GM23248 (cell line): ENCODE data around the gene IRF9. TPM values are rescaled to one million over a fixed set of nuclear protein-coding genes. Genes with fewer than 3 reads are reported as not detected.

Experiments used
- DNase-seq: peaks from one replicate; pipeline ENCODE4 v3.0.0-alpha.2; 2015
- H2AFZ ChIP-seq: fragments of 200-600 bp; sonication (generic); 2 replicates; pipeline ENCODE4 v1.6.1; 2016; ENCODE audit warnings: antibody characterized with exemption
- H3F3A ChIP-seq: fragments of 200-600 bp; sonication (generic); 2 replicates; pipeline ENCODE4 v1.6.1; 2016; ENCODE audit warnings: mild to moderate bottlenecking, antibody characterized with exemption, mixed run types; ENCODE audit not compliant: insufficient read depth
- H3K27ac ChIP-seq: fragments of 200-600 bp; sonication (generic); 2 replicates; pipeline ENCODE4 v1.5.1; 2016; ENCODE audit warnings: mild to moderate bottlenecking
- H3K27me3 ChIP-seq: fragments of 200-600 bp; sonication (generic); replicated peaks from 2 replicates; pipeline ENCODE4 v1.6.1; 2016; ENCODE audit warnings: mild to moderate bottlenecking; ENCODE audit not compliant: insufficient read depth
- H3K36me3 ChIP-seq: fragments of 200-600 bp; sonication (generic); 2 replicates; pipeline ENCODE4 v1.6.1; 2016; ENCODE audit warnings: low read depth, mild to moderate bottlenecking
- H3K4me1 ChIP-seq: fragments of 200-600 bp; sonication (generic); 2 replicates; pipeline ENCODE4 v1.6.1; 2016; ENCODE audit warnings: mild to moderate bottlenecking; ENCODE audit not compliant: insufficient read depth
- H3K4me2 ChIP-seq: fragments of 200-600 bp; sonication (generic); one replicate; pipeline ENCODE4 v1.6.1; 2016; ENCODE audit warnings: mild to moderate bottlenecking; ENCODE audit not compliant: unreplicated experiment
- H3K4me3 ChIP-seq: fragments of 200-600 bp; sonication (generic); 2 replicates; pipeline ENCODE4 v1.5.1; 2016; ENCODE audit warnings: mild to moderate bottlenecking
- H3K79me2 ChIP-seq: fragments of 200-600 bp; sonication (generic); 2 replicates; pipeline ENCODE4 v1.6.1; 2016; ENCODE audit warnings: mild to moderate bottlenecking; ENCODE audit not compliant: insufficient read depth
- H3K9ac ChIP-seq: fragments of 200-600 bp; sonication (generic); 2 replicates; pipeline ENCODE4 v1.6.1; 2016; ENCODE audit warnings: mild to moderate bottlenecking
- H3K9me2 ChIP-seq: fragments of 200-600 bp; sonication (generic); 2 replicates; pipeline ENCODE4 v1.6.1; 2016; ENCODE audit warnings: mixed run types, mild to moderate bottlenecking, moderate library complexity; ENCODE audit not compliant: insufficient read depth
- H3K9me3 ChIP-seq: fragments of 200-600 bp; sonication (generic); one replicate; pipeline ENCODE4 v1.6.1; 2017; ENCODE audit warnings: low read depth
- H4K20me1 ChIP-seq: fragments of 200-600 bp; sonication (generic); 2 replicates; pipeline ENCODE4 v1.6.0; 2016; ENCODE audit not compliant: insufficient read depth
- EZH2 ChIP-seq: fragments of 200-600 bp; sonication (generic); IDR thresholded peaks from 2 replicates; pipeline ENCODE4 v1.6.1; 2018; ENCODE audit warnings: antibody characterized with exemption, mild to moderate bottlenecking; ENCODE audit not compliant: insufficient read depth, poor library complexity, severe bottlenecking
- EZH2phosphoT487 ChIP-seq: fragments of 200-600 bp; sonication (generic); IDR thresholded peaks from 2 replicates; pipeline ENCODE4 v1.6.1; 2018; ENCODE audit warnings: antibody characterized with exemption, moderate library complexity, mild to moderate bottlenecking, low read depth; ENCODE audit not compliant: insufficient read depth
- WGBS, 2 experiments: methylation state at CpG; one replicate each; pipeline ENCODE4 v1.1.6; 2015 to 2017; ENCODE audit warnings: low lambda C conversion rate in 2 of 2, low coverage in 1 of 2; ENCODE audit errors: missing lambda C conversion rate in 2 of 2; 5-methylcytosine and 5-hydroxymethylcytosine counted together
- in situ Hi-C: fragments of 300-500 bp; cut with MboI; formaldehyde crosslinking; loops from 2 replicates; pipeline ENCODE4 v1.15.0; 2020
- polyA plus RNA-seq: library from polyadenylated mRNA; unstranded; fragments of >200 nt; fragmentation: Nextera tagmentation; extraction: Ambion mirVana; gene quantifications from 2 replicates; pipeline ENCODE4 v1.2.1, GENCODE V29; 2016
- total RNA-seq: library from RNA; depleted of rRNA; stranded (reverse); fragments of >200 nt; shearing (Covaris generic); gene quantifications from 2 replicates; pipeline ENCODE4 v1.2.3, GENCODE V29; 2014

IRF9 gene
- total and polyA plus RNA-seq, 2 experiments from 2014 or later: 56.7 to 87.1 TPM

- no peak overlapping the region for H3K4me2 ChIP-seq
- no peaks in the 10 kb centered on the region for H3K9me3 ChIP-seq
- DNase-seq: no peak
- H3K27me3 ChIP-seq: no peaks in the 10 kb centered on the region
- H2AFZ ChIP-seq: no peak overlapping the region
- no peaks in the 10 kb centered on the region for H4K20me1 ChIP-seq
- no peaks in the 10 kb centered on the region for H3K9me2 ChIP-seq
- H3K36me3 ChIP-seq: peaks cover 9% of the 10 kb centered on the region; the same call in 1 of the 2 replicates
- no peak overlapping the region for H3K4me3 ChIP-seq
- WGBS, 2 experiments: 73 to 80% methylated on average over 9 of the region's 9 CpGs
- TF ChIP-seq EZH2 (no peak), EZH2phosphoT487 (no peak)
- H3F3A ChIP-seq: no peaks in the 10 kb centered on the region
- in situ Hi-C loops: no loop called here
- H3K4me1 ChIP-seq: no peaks in the 10 kb centered on the region
- H3K27ac ChIP-seq: no peak overlapping the region
- H3K9ac ChIP-seq: no peak overlapping the region
- H3K79me2 ChIP-seq: no peaks in the 10 kb centered on the region
These were observed 37.3 kb upstream of the IRF9 start for GRCh38 chr14:24123424-24124417.

- DNase-seq: no peak
- Histone ChIP-seq H3K4me2 (no peak overlapping the region), H2AFZ (no peak overlapping the region), H3K79me2 (no peaks in the 10 kb centered on the region), H3K4me1 (no peaks in the 10 kb centered on the region), H4K20me1 (no peaks in the 10 kb centered on the region), H3F3A (no peaks in the 10 kb centered on the region), H3K9me2 (no peaks in the 10 kb centered on the region), H3K27me3 (no peaks in the 10 kb centered on the region), H3K36me3 (no peaks in the 10 kb centered on the region), H3K27ac (no peak overlapping the region), H3K9ac (no peak overlapping the region), H3K9me3 (no peaks in the 10 kb centered on the region), H3K4me3 (no peak overlapping the region)
- in situ Hi-C loops: no loop called here
- TF ChIP-seq EZH2phosphoT487 (no peak), EZH2 (no peak)
These were observed 34.1 kb upstream of the IRF9 start for GRCh38 chr14:24126939-24127338.

GRCh38 chr14:24127673-24128072, 33.4 kb upstream of the IRF9 start:
- no peaks in the 10 kb centered on the region for H4K20me1 ChIP-seq
- no peak overlapping the region for H3K27ac ChIP-seq
- H3K27me3 ChIP-seq: no peaks in the 10 kb centered on the region
- no peak overlapping the region for H3K4me2 ChIP-seq
- H3F3A ChIP-seq: no peaks in the 10 kb centered on the region
- TF ChIP-seq EZH2phosphoT487: no peak
- TF ChIP-seq EZH2: no peak
- H3K9me3 ChIP-seq: no peaks in the 10 kb centered on the region
- no peak overlapping the region for H2AFZ ChIP-seq
- H3K9ac ChIP-seq: no peak overlapping the region
- 77% methylated on average over 2 of the region's 2 CpGs for WGBS, 2 experiments
- in situ Hi-C loops: no loop called here
- no peaks in the 10 kb centered on the region for H3K79me2 ChIP-seq
- DNase-seq: no peak
- no peaks in the 10 kb centered on the region for H3K9me2 ChIP-seq
- H3K36me3 ChIP-seq: no peaks in the 10 kb centered on the region
- H3K4me3 ChIP-seq: no peak overlapping the region
- no peaks in the 10 kb centered on the region for H3K4me1 ChIP-seq

GRCh38 chr14:24129410-24129998, 31.6 kb upstream of the IRF9 start:
- H3K9ac ChIP-seq: no peak overlapping the region
- H3K27me3 ChIP-seq: no peaks in the 10 kb centered on the region
- H3K4me2 ChIP-seq: no peak overlapping the region
- no peaks in the 10 kb centered on the region for H4K20me1 ChIP-seq
- DNase-seq: no peak
- no peak overlapping the region for H3K4me3 ChIP-seq
- no peaks in the 10 kb centered on the region for H3K4me1 ChIP-seq
- in situ Hi-C loops: no loop called here
- no peaks in the 10 kb centered on the region for H3F3A ChIP-seq
- H3K36me3 ChIP-seq: no peaks in the 10 kb centered on the region
- no peaks in the 10 kb centered on the region for H3K9me2 ChIP-seq
- WGBS, 2 experiments: 85 to 88% methylated on average over 8 of the region's 8 CpGs
- H2AFZ ChIP-seq: no peak overlapping the region
- TF ChIP-seq EZH2: no peak
- no peak for TF ChIP-seq EZH2phosphoT487
- H3K9me3 ChIP-seq: no peaks in the 10 kb centered on the region
- H3K27ac ChIP-seq: no peak overlapping the region
- no peaks in the 10 kb centered on the region for H3K79me2 ChIP-seq
